Fibroblast of skin of left quadriceps (primary cell): ENCODE results near the gene MAPKAP1.

Source experiments
- DNase-seq, 2 experiments: peaks; one replicate each; pipeline ENCODE4 v3.0.0-alpha.2; 2013; ENCODE audit warnings: low read depth in 2 of 2

Gene MAPKAP1

GRCh38 chr9:125642311-125642710 lies 64.7 kb downstream of the MAPKAP1 start:
- DNase-seq = no peak

- DNase-seq = no peak
Observed at GRCh38 chr9:125639057-125639456, 68.0 kb downstream of the MAPKAP1 start.

- no peak for DNase-seq
Observed at GRCh38 chr9:125638239-125639045, 68.6 kb downstream of the MAPKAP1 start.

- no peak for DNase-seq
Observed at GRCh38 chr9:125637241-125637640, 69.8 kb downstream of the MAPKAP1 start.

DNA sequence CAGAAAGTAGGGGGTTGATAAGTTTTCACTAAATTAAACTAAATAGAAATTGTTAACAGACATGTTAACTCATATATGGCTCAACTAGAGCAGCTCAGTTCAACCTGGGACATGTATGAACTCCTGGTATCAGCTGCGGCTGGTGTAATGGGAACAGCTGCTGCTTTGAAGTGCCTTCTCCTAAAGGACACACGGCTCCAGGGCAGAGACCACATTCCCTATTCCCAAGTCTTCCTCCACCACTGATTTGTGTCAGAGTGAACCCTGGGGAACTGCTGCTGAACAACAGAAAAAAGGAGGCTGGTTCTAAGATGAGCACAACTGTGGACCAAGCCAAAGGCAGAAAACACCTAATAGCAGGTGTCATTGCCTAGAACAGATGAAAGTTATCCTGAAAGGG lies 71.1 kb downstream of the MAPKAP1 start:
- DNase-seq = no peak

- DNase-seq = peak; percentile 63 to 67
Observed at GRCh38 chr9:125634040-125634717, 72.8 kb downstream of the MAPKAP1 start.

- no peak for DNase-seq
Observed at GRCh38 chr9:125633116-125633745, 73.8 kb downstream of the MAPKAP1 start.

DNA sequence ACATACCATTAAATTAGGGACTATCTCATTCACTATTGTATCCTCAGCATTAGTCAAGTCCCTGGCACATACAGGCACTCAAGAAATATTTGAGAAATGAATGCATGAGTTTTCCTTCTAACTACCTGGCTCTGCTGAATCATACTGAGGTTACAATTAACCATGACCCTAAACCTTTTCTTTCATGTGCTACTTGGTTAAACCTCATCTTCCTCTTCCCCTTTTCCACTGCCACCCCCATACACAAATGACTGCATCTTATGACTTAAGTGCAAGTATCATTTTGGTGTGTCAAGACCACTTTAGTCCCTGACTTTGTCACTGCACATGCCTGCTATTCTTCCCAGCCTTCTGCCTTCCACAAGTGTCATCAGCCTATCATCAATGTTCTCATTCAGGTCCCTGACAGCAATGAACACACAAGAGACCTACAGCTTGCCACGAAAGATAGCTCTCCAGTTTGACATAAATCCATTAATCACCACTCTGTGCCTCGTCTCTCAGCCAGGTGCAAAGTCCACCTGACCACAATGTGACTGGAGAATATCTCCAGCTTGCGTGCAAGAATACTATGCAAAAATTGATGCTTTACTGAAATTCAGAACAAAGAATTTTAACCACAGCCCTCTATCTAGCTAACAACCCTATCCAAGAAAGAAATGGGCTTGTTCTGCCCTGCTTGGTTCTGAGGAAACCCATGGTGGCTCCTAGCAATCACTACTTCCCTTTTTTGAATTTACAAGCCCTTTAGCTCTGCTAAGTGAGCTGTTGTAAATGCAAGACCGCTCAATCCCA lies 74.5 kb downstream of the MAPKAP1 start:
- no peak for DNase-seq

DNA sequence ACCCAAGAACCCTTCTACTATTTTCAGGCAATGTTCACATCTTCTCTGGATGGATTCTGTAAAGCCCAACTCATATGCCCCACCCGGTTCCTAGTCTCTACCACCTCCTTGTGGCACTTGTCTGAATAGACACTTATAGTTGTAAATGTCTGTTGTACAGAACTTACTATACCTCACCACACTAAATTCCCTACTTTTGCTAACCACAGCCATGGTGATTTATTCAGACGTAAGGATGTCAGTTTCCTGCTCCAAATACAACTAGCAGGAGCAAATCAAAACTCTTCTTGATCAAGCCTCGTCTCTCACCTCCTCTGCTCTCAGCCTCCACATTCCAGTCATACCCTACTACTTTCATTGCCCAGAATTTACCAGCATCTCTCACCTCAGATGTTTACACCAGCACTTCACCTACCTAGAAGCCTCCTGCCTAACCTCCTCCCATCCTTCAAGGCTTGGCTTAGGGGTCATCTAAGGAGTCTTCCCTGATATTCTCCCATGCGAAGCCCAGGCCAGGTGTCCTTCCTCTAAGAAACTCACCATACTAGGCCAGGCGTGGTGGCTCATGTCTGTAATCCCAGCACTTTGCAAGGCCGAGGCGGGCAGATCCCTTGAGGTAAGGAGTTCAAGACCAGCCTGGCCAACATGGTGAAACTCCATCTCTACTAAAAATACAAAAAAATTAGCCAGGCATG lies 75.5 kb downstream of the MAPKAP1 start:
- no peak for DNase-seq

- DNase-seq = no peak
Observed at GRCh38 chr9:125630436-125630835, 76.6 kb downstream of the MAPKAP1 start.

DNA sequence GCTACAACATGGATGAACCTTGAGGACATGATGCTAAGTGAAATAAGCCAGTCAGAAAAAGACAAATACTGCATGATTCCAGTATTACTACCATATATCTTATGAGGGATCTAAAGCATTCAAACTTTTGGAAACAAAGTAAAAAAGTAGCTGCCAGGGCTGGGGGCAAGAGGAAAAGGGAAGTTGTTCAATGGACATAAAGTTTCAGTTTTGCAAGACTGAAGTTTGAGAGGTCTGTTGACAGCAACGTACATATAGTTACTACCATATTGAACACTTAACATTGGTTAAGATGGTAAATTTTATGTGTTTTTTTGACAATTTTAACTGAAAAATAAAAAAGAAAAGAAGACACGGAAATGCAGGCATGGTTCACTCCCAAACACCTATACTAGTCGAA lies 77.6 kb downstream of the MAPKAP1 start:
- no peak for DNase-seq

- no peak for DNase-seq
Observed at GRCh38 chr9:125626187-125626586, 80.8 kb downstream of the MAPKAP1 start.

DNA sequence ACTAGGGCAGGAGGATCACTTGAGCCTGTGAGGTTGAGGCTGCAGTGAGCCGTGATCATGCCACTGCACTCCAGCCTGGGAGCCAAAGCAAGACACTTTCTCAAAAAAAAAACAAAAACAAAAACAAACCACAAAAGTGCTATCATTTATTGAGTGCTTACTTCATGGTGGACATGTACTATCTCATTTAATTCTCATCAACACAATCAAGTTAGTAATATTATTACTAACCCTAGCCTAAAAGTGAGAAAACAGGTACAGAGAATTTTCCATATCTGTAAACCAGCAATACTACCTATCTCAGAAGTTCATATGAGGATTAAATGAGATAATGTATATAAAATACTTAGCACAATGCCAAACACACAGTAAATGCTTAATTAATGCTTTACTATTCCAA lies 85.8 kb downstream of the MAPKAP1 start:
- no peak for DNase-seq

- no peak for DNase-seq
Observed at GRCh38 chr9:125620216-125620615, 86.8 kb downstream of the MAPKAP1 start.

DNA sequence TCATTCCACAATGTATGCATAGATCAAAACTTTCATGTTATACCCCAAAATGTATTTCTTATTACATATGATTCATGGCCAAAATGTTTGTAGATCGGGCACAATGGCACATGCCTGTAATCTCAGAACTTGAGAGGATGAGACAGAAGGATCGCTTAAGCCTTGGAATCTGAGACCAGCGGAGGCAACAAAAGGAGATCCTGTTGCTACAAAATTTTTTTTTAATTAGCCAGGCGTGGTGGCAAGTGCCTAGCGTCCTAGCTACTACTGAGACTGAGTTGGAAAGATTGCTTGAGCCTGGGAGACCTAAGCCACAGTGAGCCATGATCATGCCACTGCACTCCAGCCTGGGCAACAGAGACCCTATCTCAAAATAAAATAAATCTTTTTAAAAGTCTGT lies 89.9 kb downstream of the MAPKAP1 start:
- DNase-seq = no peak

- no peak for DNase-seq
Observed at GRCh38 chr9:125613141-125613540, 93.9 kb downstream of the MAPKAP1 start.

DNA sequence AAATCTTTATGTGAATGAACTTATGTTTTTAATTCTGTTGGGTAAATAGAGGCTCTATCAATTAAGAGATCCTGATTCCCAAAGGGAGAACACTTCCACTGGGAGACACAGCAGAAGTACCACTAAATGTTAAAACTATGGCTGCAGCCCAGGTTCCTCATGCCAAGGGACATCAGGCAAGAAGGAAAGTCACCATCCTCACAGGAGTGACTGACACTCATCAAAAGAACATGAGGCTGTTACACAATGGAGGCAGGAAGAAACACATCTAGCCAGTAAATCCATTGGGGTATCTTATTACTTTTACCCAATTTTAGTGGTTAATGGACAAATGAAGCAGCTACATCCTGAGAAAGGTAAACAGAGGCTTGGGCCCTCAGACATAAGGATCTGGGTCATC lies 94.4 kb downstream of the MAPKAP1 start:
- no peak for DNase-seq

- no peak for DNase-seq
Observed at GRCh38 chr9:125611121-125611765, 95.8 kb downstream of the MAPKAP1 start.

- no peak for DNase-seq
Observed at GRCh38 chr9:125609744-125610143, 97.3 kb downstream of the MAPKAP1 start.

GRCh38 chr9:125608489-125609224 lies 98.4 kb downstream of the MAPKAP1 start:
- no peak for DNase-seq
